GOT3 (cell line): ENCODE results near the gene CCDC158.
"Not testable (repeated sequence)": the region's sequence is repeated elsewhere in the genome, so short reads cannot be mapped to it uniquely, and the experiment has no call there.

Source experiments
- DNase-seq: peaks from one replicate; lab custom pipeline; 2025; ENCODE audit warnings: mixed read lengths; lab: John Stamatoyannopoulos, UW

CCDC158 gene

GRCh38 chr4:76365636-76366035 is 55.3 kb downstream of the CCDC158 start:
- DNase-seq = no peak

GRCh38 chr4:76364763-76365162 is 56.2 kb downstream of the CCDC158 start:
- DNase-seq = no peak

- DNase-seq = no peak
Measured at GRCh38 chr4:76363556-76364290, 57.2 kb downstream of the CCDC158 start.

GRCh38 chr4:76361689-76362412 is 59.1 kb downstream of the CCDC158 start:
- DNase-seq = no peak

- not testable (repeated sequence) for DNase-seq
Measured at GRCh38 chr4:76359881-76360466, 61.0 kb downstream of the CCDC158 start.

GRCh38 chr4:76357981-76358380 is 63.0 kb downstream of the CCDC158 start:
- DNase-seq = no peak

GRCh38 chr4:76354517-76355473 is 66.1 kb downstream of the CCDC158 start:
- DNase-seq = no peak

- no peak for DNase-seq
Measured at GRCh38 chr4:76342803-76343202, 78.1 kb downstream of the CCDC158 start.

- no peak for DNase-seq
Measured at GRCh38 chr4:76342191-76342590, 78.8 kb downstream of the CCDC158 start.

GRCh38 chr4:76341063-76341462 is 79.9 kb downstream of the CCDC158 start:
- DNase-seq = no peak

- DNase-seq = no peak
Measured at GRCh38 chr4:76339364-76339763, 81.6 kb downstream of the CCDC158 start.

GRCh38 chr4:76334885-76335284 is 86.1 kb downstream of the CCDC158 start:
- no peak for DNase-seq

- no peak for DNase-seq
Measured at GRCh38 chr4:76326515-76326914, 94.4 kb downstream of the CCDC158 start.

GRCh38 chr4:76325072-76325471 is 95.9 kb downstream of the CCDC158 start:
- no peak for DNase-seq

GRCh38 chr4:76322236-76322635 is 98.7 kb downstream of the CCDC158 start:
- DNase-seq = no peak

GRCh38 chr4:76316131-76316530 is 104.8 kb downstream of the CCDC158 start:
- DNase-seq = no peak

- no peak for DNase-seq
Measured at GRCh38 chr4:76315267-76315918, 105.5 kb downstream of the CCDC158 start.

GRCh38 chr4:76313547-76313946 is 107.4 kb downstream of the CCDC158 start:
- DNase-seq = no peak

- DNase-seq = no peak
Measured at GRCh38 chr4:76312457-76312856, 108.5 kb downstream of the CCDC158 start.

GRCh38 chr4:76311896-76312331 is 109.0 kb downstream of the CCDC158 start:
- DNase-seq = no peak

GRCh38 chr4:76310683-76311082 is 110.3 kb downstream of the CCDC158 start:
- no peak for DNase-seq
